Esophagus muscularis mucosa (tissue), 3 donors: ENCODE results near the gene PRDM5.
"Not testable (repeated sequence)": the region's sequence is repeated elsewhere in the genome, so short reads cannot be mapped to it uniquely, and the experiment has no call there.

Experiments
- CTCF ChIP-seq, 3 experiments: fragments of 200-600 bp in 2 of 3; fragments of 450-650 bp in 1 of 3; sonication (generic) in 2 of 3; IDR thresholded peaks; one replicate each; pipeline ENCODE4 v1.5.1; 2017 to 2019; ENCODE audit warnings: antibody characterized with exemption in 3 of 3, mild to moderate bottlenecking in 2 of 3, moderate library complexity in 1 of 3
- POLR2AphosphoS5 ChIP-seq, 2 donors: sonication (generic); formaldehyde crosslinking; IDR thresholded peaks; one replicate each; pipeline ENCODE4 v1.6.1; 2017; ENCODE audit warnings: antibody characterized with exemption in 2 of 2

- not testable (repeated sequence) for TF ChIP-seq CTCF, POLR2AphosphoS5 (IDR thresholded peaks at IDR 0.05)
Measured at GRCh38 chr4:120648336-120648735, 274.2 kb downstream of the PRDM5 start.
